Stimulated activated CD8-positive, alpha-beta memory T cell treated with anti-CD3 and anti-CD28 coated beads, Interleukin-12 subunit alpha, Interleukin-12 subunit beta, amount 100 ng/mL, for 4 hours (primary cell): Measurements from ENCODE around the gene GPR157.

Experiments
- DNase-seq: peaks from one replicate; pipeline ENCODE4 v3.0.0-alpha.2; 2020; ENCODE audit warnings: low read depth

The GPR157 gene

DNA sequence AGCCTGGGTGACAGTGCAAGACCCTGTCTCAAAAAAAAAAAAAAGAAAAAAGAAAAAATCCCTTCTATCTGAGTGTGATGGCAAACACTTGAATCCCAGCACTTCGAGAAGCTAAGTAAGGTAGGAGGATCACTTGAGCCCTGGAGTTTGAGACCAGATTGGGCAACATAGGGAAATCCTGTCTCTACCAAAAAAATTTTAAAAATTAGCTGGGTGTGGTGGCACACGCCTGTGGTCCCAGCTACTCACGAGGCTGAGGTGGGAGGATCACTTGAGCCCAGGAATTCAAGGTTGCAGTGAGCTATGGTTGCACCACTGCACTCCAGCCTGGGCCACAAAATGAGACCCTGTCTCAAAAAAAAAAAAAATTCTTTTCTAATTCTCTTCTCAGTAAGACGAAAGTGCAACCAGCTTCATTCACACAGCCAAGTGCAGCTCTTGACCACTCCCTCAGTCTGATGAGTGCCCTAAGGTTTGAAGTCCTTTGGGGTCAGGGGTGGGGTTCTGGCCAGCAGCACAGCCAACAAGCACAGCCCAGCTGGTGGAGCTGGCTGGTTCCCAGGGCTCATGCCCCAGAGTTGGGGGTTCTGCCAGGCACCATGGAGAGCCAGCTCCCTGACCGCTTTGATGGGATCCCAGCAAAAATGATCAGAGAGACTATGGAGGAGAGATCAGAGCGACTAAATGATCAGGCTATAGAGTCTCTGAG, 67.5 kb downstream of the GPR157 start:
- no peak for DNase-seq

DNA sequence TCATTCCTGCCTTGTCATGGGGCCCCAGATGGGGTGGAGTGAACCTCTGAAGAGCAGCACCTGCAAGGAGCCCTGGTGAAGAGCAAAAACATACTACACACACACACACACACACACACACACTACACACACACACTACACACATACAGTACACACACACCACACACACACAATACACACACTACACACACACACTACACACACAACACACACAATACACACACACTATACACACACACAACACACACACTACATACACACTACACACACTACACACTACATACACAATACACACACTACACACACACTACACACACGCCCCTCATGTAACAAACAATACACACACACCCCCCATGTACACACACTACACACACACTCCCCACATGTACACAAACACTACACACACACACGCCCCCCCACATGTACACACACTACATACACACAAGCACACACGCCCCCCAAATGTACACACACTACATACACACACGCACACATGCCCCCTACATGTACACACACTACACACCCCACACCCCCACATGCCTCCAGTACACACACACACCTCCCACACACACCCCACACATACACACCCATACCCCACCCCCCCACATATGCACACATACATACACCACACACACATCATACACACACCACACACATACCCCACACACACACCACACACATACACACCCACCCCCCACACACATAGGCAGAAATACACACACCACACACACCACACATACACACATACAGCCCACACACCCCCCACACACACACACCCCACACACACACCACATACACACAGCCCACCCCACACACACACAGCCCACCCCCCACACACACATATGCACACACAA, 68.8 kb downstream of the GPR157 start:
- DNase-seq = no peak

DNA sequence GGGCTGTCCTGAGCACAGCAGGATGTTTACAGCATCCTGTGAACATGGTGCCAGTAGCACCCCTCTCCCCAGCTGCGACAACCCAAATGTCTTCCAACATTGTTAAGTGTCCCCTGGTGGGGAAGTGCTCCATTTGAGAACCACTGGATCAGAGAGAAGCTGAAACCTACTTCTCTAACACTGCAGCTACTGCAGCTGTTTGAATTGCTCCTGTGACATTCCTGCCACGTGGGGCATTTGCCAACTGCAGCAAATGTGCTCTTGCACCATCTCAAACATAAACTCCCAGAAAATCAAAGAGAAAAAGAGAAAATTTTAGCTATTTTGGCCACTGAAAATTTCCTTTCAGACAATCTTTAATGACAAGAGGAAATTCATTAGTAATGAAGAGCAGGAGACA, 70.4 kb downstream of the GPR157 start:
- DNase-seq = no peak

DNA sequence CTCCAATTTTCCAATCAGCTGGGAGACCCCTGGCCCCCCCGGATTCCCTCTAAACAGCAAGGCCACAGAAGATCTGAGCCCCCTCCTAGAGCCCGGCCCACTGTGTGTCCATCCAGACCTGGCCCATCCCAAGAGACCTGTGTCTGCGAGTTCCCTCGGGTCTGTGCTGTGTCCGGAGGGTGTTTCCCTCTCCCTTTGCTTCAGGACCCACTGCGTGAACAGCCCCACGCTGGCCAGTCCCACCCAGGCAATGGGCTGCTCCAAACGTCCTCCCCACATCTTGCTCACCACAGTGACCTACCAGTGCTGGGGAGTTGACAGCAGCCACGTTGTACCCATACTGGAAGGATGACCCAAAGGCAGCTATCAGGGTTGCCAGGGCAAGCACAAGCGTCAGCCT, 71.1 kb downstream of the GPR157 start:
- no peak for DNase-seq

DNA sequence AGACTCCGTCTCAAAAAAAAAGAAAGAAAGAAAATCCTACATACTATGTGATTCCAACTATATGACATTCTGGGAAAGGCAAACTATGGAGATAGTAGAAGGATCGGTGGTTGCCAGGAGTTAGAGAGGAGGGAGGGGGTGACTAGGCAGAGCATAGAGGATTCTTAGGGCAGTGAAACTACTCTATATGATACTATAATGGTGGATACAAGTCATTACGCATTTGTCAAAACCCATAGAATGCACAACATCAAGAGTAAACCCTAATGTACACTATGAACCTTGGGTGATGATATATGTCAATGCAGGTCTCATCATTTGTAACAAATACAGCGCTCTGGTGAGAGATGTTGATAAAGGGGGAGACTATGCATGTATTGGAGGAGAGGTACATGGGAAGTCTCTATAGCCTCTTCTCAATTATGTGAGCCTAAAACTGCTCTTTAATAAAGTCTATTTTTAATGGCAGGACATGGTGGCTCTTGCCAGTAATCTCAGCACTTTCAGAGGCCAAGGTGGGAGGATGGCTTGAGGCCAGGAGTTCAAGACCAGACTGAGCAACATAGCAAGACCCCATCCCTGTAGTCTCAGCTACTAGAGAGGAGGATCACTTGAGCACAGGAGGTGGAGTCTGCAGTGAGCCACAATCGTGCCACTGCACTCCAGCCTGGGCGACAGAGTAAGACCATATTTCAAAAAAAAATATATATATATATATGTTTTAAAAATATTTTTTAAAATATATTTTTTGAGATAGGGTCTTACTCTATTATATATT, 76.4 kb downstream of the GPR157 start:
- no peak for DNase-seq

- DNase-seq = no peak
These were observed 77.5 kb downstream of the GPR157 start for GRCh38 chr1:9051379-9051778.

GRCh38 chr1:9050803-9051202, 78.1 kb downstream of the GPR157 start:
- DNase-seq = no peak
